Endothelial cell of umbilical vein (primary cell): ENCODE data around the gene FAM117B. TPM values are rescaled to one million over a fixed set of nuclear protein-coding genes. Genes with fewer than 3 reads are reported as not detected.

Source experiments
- BruUV-seq: library from RNA; stranded (reverse); fragments of 400-500 nt; replicated peaks from 2 replicates; lab custom pipeline; 2021; lab: Mats Ljungman, UMichigan
- CTCF ChIA-PET: fragments of 300-600, 350-600 bp; sonication (Branson Sonifier 250); formaldehyde crosslinking; loops from one replicate; lab custom pipeline; 2021; ENCODE audit warnings: antibody characterized with exemption, inconsistent platforms; lab: Charles Lee
- POLR2A ChIA-PET: fragments of 300-600, 350-600 bp; sonication (Branson Sonifier 250); formaldehyde crosslinking; loops from one replicate; lab custom pipeline; 2021; ENCODE audit warnings: antibody characterized with exemption, inconsistent platforms; lab: Charles Lee
- DNase-seq: peaks from one replicate; pipeline ENCODE4 v3.0.0-alpha.2; 2011; ENCODE audit warnings: low read depth, low spot score
- FAIRE-seq: peaks from 2 replicates; lab custom pipeline; 2011; peaks lifted over from hg19 to GRCh38; lab: Jason Lieb, UNC
- H2AFZ ChIP-seq: 2 replicates; pipeline ENCODE4 v1.6.0; 2012; ENCODE audit warnings: low read depth, low read length, control low read depth, inconsistent platforms
- H3K27ac ChIP-seq: 2 replicates; pipeline ENCODE4 v1.5.1; 2011; ENCODE audit warnings: low read depth, mild to moderate bottlenecking, control low read depth, low read length, moderate library complexity; ENCODE audit not compliant: insufficient read depth
- H3K27me3 ChIP-seq, 2 experiments: 2 replicates each; pipeline versions ENCODE4 v1.6.0 to v1.6.1; 2011; ENCODE audit warnings: low read length in 2 of 2, mixed read lengths in 1 of 2; ENCODE audit not compliant: control insufficient read depth in 2 of 2, insufficient read depth in 2 of 2
- H3K36me3 ChIP-seq, 2 experiments: 2 replicates in 1 of 2; 3 replicates in 1 of 2; pipeline ENCODE4 v1.5.1; 2011; ENCODE audit warnings: low read length in 2 of 2, mild to moderate bottlenecking in 1 of 2, moderate library complexity in 1 of 2; ENCODE audit not compliant: control insufficient read depth in 2 of 2, insufficient read depth in 2 of 2; ENCODE audit errors: extremely low read depth in 1 of 2
- H3K4me1 ChIP-seq: 3 replicates; pipeline ENCODE4 v1.5.1; 2011; ENCODE audit warnings: mild to moderate bottlenecking, low read length; ENCODE audit not compliant: control insufficient read depth, insufficient read depth; ENCODE audit errors: extremely low read depth
- H3K4me2 ChIP-seq: 2 replicates; pipeline ENCODE4 v1.6.1; 2011; ENCODE audit warnings: low read length, control low read depth, mixed read lengths; ENCODE audit not compliant: insufficient read depth
- H3K4me3 ChIP-seq, 3 experiments: fragments of 200-600 bp in 1 of 3; sonication (generic), shearing (Covaris generic) in 1 of 3; replicated peaks in 1 of 3; 2 replicates each; pipeline ENCODE4 v1.5.1; 2011 to 2016; ENCODE audit warnings: control low read depth in 3 of 3, low read length in 3 of 3, mild to moderate bottlenecking in 2 of 3, inconsistent platforms in 1 of 3, low read depth in 1 of 3, moderate library complexity in 1 of 3; ENCODE audit not compliant: insufficient read depth in 1 of 3
- H3K79me2 ChIP-seq: 2 replicates; pipeline ENCODE4 v1.6.0; 2012; ENCODE audit warnings: low read length, inconsistent platforms; ENCODE audit not compliant: control insufficient read depth, insufficient read depth
- H3K9ac ChIP-seq: replicated peaks from 2 replicates; pipeline ENCODE3; 2011; ENCODE audit warnings: low read length, control low read depth; ENCODE audit not compliant: insufficient read depth; ENCODE audit errors: extremely low read depth
- H3K9me1 ChIP-seq: replicated peaks from 3 replicates; pipeline ENCODE4 v1.6.0; 2011; ENCODE audit warnings: mild to moderate bottlenecking, low read length; ENCODE audit not compliant: control insufficient read depth, insufficient read depth; ENCODE audit errors: extremely low read depth
- H3K9me3 ChIP-seq: replicated peaks from 2 replicates; pipeline ENCODE4 v1.5.1; 2012; ENCODE audit warnings: low read length, inconsistent platforms; ENCODE audit not compliant: control insufficient read depth, insufficient read depth
- H4K20me1 ChIP-seq: replicated peaks from 2 replicates; pipeline ENCODE3; 2011; ENCODE audit warnings: mild to moderate bottlenecking, low read length; ENCODE audit not compliant: control insufficient read depth, insufficient read depth; ENCODE audit errors: extremely low read depth
- EZH2 ChIP-seq: IDR thresholded peaks from 2 replicates; pipeline ENCODE4 v1.6.1; 2012; ENCODE audit warnings: borderline replicate concordance, low read depth, mild to moderate bottlenecking, moderate library complexity, low read length, inconsistent platforms; ENCODE audit not compliant: severe bottlenecking
- FOS ChIP-seq: IDR thresholded peaks from 2 replicates; pipeline ENCODE4 v1.6.1; 2011; ENCODE audit warnings: mild to moderate bottlenecking, low read length, moderate library complexity, borderline replicate concordance; ENCODE audit not compliant: insufficient read depth
- GATA2 ChIP-seq: IDR thresholded peaks from 2 replicates; pipeline ENCODE4 v1.7.0; 2011; ENCODE audit warnings: low read depth, mild to moderate bottlenecking, moderate library complexity, mixed read lengths, low read length; ENCODE audit not compliant: insufficient read length, insufficient read depth
- JUN ChIP-seq: IDR thresholded peaks from 2 replicates; pipeline ENCODE4 v1.6.1; 2011; ENCODE audit warnings: borderline replicate concordance, low read depth; ENCODE audit not compliant: insufficient read length, insufficient read depth
- MYC ChIP-seq: IDR thresholded peaks from one replicate; pipeline ENCODE4 v1.6.1; 2011; ENCODE audit warnings: mild to moderate bottlenecking, low read depth, low read length
- POLR2A ChIP-seq: IDR thresholded peaks from 2 replicates; pipeline ENCODE4 v1.6.1; 2012; ENCODE audit warnings: low read depth, mild to moderate bottlenecking, control low read depth, low read length
- POLR2AphosphoS5 ChIP-seq: IDR thresholded peaks from 2 replicates; pipeline ENCODE4 v1.6.1; 2012; ENCODE audit warnings: low read depth, mild to moderate bottlenecking, control low read depth, low read length, moderate library complexity; ENCODE audit not compliant: insufficient read depth
- dilution Hi-C: fragments of 300-500 bp; cut with MboI; formaldehyde crosslinking; loops from one replicate; pipeline ENCODE4 v1.15.0; 2019; ENCODE audit warnings: low sequenced_read_pairs; ENCODE audit not compliant: extremely low pct_ligation_motif_present
- intact Hi-C: fragments of 100-400 bp; cut with micrococcal nuclease; formaldehyde crosslinking; loops from one replicate; pipeline ENCODE4 v1.10.0; 2022
- polyA plus RNA-seq, 4 experiments: library from polyadenylated mRNA; depleted of rRNA in 3 of 4; stranded (reverse) in 3 of 4; unstranded in 1 of 4; fragments of >200 nt; gene quantifications; 2 replicates each; pipeline versions ENCODE4 v1.2.1 to v1.2.3, GENCODE V29; 2011 to 2012; ENCODE audit warnings: missing spikeins in 1 of 4
- total RNA-seq: library from RNA; stranded (reverse); gene quantifications from 2 replicates; pipeline ENCODE4 v1.2.3, GENCODE V29; 2021
- TF ChIP-seq, protein P1 (sequence below), 2 donors: IDR thresholded peaks; 1 replicate in 1 of 2; 2 replicates in 1 of 2; pipeline ENCODE4 v1.5.1; 2011; ENCODE audit warnings: low read length in 2 of 2, mild to moderate bottlenecking in 2 of 2, moderate library complexity in 2 of 2, control low read depth in 1 of 2, inconsistent platforms in 1 of 2, low read depth in 1 of 2; ENCODE audit not compliant: insufficient read depth in 1 of 2; ENCODE audit errors: extremely low read depth in 1 of 2
- TF ChIP-seq, protein P2 (sequence below): IDR thresholded peaks from 2 replicates; pipeline ENCODE4 v1.6.1; 2011; ENCODE audit not compliant: insufficient read depth, insufficient read length

Gene FAM117B
- total and polyA plus RNA-seq, 2 donors (not counting 3 experiments of a cell fraction or from before 2014, with no cell fraction given), result 1.3 to 7.0 TPM

DNA sequence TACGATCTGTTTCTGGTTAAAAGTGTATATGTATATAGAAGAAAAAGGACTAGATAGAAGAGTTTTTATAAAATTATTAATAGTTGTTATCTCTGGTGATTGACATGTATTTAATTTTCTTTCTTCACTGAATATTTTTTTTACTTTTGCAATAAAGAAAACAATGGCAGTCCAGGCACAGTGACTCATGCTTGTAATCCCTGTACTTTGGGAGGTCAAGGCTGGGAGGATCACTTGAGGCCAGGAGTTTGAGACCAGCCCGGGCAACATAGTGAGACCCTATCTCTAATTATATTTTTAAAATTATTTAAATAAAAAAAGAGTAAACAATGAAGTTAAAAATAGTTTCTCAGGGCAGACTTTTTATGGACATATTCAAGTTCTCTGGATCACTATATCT is 114.7 kb downstream of the FAM117B start:
- dilution Hi-C loops (no loop called here), intact Hi-C loops (no loop called here)
- Histone ChIP-seq H3K79me2 (no peaks in the 10 kb centered on the region), H2AFZ (no peak overlapping the region), H3K9me1 (no peaks in the 10 kb centered on the region), H3K4me3 (no peak overlapping the region), H3K27me3 (no peaks in the 10 kb centered on the region), H3K36me3 (no peaks in the 10 kb centered on the region), H3K9me3 (no peaks in the 10 kb centered on the region), H3K9ac (no peak overlapping the region), H3K4me1 (peaks cover 2% of the 10 kb centered on the region), H4K20me1 (no peaks in the 10 kb centered on the region), H3K4me2 (no peak overlapping the region), H3K27ac (no peak overlapping the region)
- BruUV-seq, result no TSS peak
- no peak for DNase-seq
- TF ChIP-seq JUN, result no peak
- TF ChIP-seq, protein P1, sequence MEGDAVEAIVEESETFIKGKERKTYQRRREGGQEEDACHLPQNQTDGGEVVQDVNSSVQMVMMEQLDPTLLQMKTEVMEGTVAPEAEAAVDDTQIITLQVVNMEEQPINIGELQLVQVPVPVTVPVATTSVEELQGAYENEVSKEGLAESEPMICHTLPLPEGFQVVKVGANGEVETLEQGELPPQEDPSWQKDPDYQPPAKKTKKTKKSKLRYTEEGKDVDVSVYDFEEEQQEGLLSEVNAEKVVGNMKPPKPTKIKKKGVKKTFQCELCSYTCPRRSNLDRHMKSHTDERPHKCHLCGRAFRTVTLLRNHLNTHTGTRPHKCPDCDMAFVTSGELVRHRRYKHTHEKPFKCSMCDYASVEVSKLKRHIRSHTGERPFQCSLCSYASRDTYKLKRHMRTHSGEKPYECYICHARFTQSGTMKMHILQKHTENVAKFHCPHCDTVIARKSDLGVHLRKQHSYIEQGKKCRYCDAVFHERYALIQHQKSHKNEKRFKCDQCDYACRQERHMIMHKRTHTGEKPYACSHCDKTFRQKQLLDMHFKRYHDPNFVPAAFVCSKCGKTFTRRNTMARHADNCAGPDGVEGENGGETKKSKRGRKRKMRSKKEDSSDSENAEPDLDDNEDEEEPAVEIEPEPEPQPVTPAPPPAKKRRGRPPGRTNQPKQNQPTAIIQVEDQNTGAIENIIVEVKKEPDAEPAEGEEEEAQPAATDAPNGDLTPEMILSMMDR (IDR thresholded peaks at IDR 0.05; ENCODE audit: extremely low read depth in 1 of 2, insufficient read depth in 1 of 2, low read depth in 1 of 2, low read length in 2 of 2), result no peak
- TF ChIP-seq EZH2, result no peak
- TF ChIP-seq POLR2AphosphoS5, result no peak
- TF ChIP-seq GATA2, result no peak
- no peak for TF ChIP-seq POLR2A
- TF ChIP-seq FOS, result no peak
- TF ChIP-seq MYC, result no peak
- TF ChIP-seq, protein P2, sequence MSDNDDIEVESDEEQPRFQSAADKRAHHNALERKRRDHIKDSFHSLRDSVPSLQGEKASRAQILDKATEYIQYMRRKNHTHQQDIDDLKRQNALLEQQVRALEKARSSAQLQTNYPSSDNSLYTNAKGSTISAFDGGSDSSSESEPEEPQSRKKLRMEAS, result no peak
- FAIRE-seq, result no peak
- ChIA-PET POLR2A (no interaction called here), CTCF (no interaction called here)
